RPMI8226 (cell line): ENCODE data around the gene ZNF225.
"Not testable (repeated sequence)": the region's sequence is repeated elsewhere in the genome, so short reads cannot be mapped to it uniquely, and the experiment has no call there.

Experiments
- DNase-seq: peaks from one replicate; pipeline ENCODE4 v3.0.0-alpha.2; 2015

The ZNF225 gene

DNA sequence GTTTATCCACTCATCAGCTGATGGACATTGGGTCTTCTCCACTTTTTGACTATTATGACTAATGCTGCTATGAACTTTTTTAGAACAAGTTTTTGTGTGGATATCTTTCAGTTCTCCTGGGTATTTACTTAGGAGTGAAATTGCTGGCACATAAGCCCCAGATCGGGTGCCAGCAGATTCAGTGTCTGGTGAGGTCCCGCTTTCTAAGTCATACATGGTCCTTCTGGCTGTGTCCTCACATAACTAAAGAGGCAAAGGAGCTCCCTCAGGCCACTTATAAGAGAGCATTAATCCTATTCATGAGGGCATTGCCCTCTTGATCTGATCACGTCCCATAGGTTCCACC lies 51.1 kb downstream of the ZNF225 start:
- DNase-seq, result no peak

DNA sequence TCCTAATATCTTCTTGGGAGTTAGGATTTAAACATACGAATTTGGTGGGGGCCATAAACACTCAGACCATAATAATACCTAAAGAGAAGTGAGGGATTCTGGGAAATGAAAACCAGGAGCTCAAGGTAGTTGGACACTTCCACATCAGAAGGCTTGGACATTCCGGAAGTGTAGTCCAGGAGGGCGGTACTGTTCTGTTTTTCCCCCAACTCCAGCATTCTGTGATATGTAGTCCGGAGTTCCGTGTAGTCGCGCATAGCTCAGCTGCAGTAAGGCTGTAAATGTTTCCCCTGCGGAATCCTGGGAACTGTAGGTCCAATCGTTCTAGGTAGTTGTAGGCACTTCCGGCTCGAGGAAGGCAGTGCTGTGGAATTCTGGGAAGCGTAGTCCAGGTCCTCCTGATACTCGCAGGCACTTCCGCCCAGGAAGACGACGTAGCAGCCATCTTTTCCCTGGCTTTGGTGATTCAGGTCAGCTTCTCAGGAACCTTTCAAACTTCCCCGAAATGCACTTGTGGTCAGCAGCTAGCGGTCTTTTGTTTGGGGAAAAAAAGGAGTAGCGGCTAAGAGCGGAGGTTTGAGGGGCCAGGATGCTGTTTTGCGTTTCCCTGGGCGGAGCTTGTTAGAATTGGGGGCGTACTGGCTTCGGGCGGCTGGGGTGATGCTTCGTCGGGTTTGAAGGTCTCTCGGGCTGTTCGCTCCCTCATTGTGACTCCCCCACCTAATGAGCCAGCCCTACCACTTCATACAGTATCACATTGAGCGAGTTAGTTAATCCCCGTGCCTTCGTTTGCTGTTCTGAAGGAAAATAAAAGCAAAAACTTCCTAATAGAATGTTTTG lies 51.7 kb downstream of the ZNF225 start, which contains the start of gene ZNF226:
Gene ZNF226 (plus strand): TSS at position 428 of the 840 bp plus-strand sequence. CDS start 4,981 bp downstream, outside the sequence.
- DNase-seq, result peak; percentile 91

DNA sequence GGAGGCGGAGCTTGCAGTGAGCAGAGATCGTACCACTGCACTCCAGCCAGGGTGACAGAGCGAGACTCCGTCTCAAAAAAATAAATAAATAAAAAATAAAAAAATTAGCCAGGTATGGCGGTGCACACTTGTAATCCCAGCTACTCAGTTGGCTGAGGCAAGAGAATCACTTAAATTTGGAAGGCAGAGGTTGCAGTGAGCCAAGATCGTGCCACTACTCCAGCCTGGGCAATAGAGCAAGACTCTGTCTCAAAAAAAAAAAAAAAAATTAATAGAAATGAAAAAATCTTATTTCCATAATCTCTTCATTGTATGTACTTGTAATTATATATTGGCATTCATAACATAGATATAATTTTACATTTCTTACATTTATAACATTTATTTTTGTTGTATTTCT lies 57.5 kb downstream of the ZNF225 start:
- not testable (repeated sequence) for DNase-seq

DNA sequence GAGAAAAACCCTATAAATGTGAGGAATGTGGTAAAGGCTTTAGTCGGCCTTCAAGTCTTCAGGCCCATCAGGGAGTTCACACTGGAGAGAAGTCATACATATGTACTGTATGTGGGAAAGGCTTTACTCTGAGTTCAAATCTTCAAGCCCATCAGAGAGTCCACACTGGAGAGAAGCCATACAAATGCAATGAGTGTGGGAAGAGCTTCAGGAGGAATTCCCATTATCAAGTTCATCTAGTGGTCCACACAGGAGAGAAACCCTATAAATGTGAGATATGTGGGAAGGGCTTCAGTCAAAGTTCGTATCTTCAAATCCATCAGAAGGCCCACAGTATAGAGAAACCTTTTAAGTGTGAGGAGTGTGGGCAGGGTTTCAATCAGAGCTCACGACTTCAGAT lies 63.4 kb downstream of the ZNF225 start:
- no peak for DNase-seq

DNA sequence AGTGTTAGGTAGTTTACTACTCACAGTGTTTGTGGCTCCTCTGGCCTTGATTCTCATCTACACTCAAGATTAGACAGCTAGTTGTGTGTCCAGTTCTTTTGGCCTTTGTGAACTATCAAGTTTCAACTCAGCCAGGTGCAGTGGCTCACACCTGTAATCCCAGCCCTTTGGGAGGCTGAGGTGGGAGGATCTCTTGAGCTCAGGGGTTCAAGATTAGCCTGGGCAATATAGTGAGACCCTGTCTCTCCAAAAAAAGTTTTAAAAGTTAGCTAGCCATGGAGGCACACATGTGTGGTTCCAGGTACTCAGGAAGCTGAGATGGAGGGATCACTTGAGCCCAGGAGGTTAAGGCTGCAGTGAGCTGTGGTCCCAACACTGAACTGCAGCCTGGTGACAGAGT lies 67.8 kb downstream of the ZNF225 start:
- DNase-seq, result no peak

DNA sequence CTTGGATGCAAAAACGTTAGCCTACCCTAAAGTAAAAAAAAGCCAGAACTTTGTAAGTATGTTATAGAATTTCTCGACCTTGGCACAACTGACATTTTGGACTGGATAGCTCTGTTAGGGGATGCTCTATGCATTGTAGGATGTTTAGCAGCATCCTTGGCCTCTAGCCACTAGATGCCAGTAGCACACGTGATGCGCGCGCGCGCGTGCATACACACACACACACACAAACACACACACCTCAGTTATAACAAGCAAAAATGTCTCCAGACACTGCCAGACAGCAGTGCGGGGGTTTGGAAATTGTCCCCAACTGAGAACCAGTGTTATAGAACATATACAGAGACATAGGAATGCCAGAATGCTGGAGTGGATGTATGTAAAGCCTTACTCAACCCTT lies 68.9 kb downstream of the ZNF225 start:
- DNase-seq, result no peak
